GM21381 (cell line): Measurements from ENCODE around the gene GPR27.

Experiments
- ATAC-seq: cut with Tn5 transposase; IDR thresholded peaks from one replicate; pipeline ENCODE4 v1.9.1; 2021; ENCODE audit warnings: mild to moderate bottlenecking, moderate library complexity; ENCODE audit not compliant: unreplicated experiment

GPR27 gene

DNA sequence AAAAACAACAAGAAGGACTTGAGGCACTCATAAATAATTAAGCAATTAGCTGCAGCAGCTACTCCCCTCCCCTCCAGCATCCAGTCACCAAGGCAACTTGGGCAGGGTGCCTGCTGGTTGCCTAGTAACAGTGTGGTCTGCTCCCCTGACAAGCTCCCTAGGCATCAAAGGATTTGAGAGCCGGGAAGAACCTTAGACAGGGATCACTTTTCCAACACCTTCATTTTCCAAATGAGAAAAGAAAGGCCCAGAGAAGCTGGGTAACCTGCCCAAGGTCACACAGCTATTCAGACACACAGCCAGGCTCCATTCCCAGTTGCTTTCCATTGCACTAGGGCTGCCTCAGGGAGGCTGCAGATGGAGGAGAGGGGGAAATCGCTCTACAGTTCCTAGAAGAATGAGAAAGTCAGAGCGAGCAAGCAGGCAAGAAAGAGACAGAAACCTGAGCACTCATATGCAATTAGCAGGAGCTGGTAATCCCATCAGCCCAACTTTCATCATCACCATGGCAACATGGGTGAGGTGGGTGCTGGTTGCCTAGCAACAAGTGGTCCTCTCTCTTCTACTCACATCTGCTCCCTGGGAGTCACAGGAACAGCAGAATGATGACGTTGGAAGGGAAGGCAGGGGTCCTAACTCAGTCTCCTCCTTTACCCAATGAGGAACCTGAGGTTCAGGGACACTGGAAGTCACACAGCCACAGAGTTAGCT is 24.9 kb upstream of the GPR27 start:
- ATAC-seq, result no peak

DNA sequence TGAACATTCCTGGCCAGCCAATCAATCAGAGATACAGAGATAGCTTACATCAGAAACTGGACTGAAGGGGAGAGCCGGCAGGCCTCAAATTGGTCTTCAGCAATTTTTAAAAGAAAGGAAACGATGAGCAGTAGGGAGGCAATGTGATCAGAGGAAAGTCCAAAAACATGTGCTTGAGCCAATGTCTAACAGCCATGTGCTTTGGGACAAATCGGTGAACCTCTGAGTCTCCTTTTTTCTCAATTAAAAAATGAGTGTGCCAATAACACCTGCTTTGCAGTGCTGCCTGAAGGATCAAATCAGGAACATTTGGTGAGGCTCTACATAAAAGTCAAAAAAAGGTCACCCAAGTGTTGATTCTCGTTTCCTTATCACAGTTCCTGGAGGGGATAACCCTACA is 21.0 kb upstream of the GPR27 start:
- ATAC-seq, result no peak

DNA sequence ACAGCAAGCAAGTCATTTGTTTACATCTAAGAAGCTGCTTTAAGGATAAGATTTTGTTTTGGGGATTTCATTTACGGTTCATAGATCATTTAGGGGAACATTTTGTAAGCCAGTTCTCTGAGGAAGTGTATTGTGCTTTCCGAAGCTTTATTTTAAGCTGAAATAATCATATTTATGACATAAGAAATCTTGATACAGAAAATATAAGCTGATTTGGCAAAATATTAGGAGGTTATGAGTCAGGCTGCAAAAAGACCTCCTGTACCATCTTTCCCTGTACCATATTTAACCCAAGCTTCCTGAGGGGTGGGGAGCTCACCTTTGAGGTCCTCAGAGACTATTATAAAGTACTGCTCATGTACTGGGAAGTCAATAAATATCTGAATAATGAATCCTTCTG is 20.3 kb upstream of the GPR27 start:
- no peak for ATAC-seq

DNA sequence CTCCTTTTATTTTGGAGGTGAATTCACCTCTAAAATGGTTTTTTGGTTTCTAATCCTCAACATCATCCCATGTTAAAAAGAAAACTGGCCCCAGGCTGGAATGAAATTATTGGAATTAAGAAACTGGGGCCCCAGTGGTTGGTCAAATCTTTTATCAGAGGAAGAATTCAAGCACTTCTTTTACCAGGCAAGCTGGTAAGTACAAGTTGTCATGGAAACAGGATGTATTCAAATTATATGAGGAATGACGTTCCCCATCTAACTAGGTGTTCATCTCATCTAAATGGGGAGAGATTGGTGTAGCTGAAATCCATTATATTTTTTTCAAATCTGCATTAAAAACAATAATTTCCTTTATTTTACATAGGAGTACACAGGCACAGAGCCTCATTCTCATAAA is 18.8 kb upstream of the GPR27 start:
- ATAC-seq, result no peak

DNA sequence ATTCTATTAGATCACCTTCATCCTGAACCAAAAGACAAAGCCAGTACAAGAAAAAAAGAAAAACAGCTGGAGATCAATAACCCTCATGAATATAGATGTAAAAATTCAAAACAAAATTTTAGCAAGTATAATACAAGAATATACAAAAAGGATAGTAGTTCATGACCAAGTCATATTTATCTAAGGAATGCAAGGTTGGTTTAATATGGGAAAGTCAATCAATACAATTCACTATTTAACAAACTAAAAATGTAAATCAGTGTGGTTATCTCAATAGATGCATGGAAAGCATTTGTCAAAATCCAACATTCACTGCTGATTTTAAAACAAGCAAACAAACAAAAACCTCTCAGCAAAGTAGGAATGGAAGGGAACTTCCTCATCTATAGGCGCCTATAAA is 11.0 kb upstream of the GPR27 start:
- no peak for ATAC-seq

DNA sequence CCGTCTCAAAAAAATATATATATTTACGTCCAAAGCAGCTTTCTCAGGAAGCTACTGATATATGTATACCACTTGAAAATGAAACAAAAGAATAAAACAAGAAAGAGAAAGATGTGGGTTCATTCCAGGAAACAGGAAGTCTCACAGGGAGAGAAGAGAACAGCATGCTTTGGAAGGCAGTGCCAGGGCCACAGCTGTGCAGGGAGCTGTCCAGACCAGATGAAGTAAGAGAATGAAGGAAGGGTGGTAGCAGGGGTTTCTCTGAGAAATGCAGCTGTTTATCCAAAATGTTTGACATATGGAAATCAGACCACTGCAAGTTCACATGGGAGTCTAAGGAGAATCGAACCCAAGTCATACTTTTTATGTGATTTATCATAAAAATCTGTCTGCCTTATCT is 8.9 kb upstream of the GPR27 start:
- no peak for ATAC-seq

DNA sequence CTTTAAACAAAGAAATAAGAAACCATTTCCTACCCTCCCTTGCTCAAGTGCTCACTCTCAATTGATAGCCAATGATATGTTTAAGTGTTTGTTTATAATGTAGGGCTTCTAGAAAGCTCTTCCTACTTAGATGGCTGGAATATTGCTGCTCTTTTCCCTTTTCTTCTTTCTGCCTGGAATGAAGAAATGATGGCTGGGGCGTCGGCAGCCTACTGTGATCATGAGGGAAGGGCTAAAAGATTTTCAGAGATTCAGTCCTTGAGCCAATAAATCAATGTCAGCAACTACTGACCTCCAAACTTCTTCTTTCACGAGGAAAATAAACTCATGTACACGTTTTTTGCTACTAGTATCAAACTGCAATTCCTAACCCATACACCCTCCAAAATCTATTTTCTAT is 2.1 kb upstream of the GPR27 start:
- no peak for ATAC-seq

DNA sequence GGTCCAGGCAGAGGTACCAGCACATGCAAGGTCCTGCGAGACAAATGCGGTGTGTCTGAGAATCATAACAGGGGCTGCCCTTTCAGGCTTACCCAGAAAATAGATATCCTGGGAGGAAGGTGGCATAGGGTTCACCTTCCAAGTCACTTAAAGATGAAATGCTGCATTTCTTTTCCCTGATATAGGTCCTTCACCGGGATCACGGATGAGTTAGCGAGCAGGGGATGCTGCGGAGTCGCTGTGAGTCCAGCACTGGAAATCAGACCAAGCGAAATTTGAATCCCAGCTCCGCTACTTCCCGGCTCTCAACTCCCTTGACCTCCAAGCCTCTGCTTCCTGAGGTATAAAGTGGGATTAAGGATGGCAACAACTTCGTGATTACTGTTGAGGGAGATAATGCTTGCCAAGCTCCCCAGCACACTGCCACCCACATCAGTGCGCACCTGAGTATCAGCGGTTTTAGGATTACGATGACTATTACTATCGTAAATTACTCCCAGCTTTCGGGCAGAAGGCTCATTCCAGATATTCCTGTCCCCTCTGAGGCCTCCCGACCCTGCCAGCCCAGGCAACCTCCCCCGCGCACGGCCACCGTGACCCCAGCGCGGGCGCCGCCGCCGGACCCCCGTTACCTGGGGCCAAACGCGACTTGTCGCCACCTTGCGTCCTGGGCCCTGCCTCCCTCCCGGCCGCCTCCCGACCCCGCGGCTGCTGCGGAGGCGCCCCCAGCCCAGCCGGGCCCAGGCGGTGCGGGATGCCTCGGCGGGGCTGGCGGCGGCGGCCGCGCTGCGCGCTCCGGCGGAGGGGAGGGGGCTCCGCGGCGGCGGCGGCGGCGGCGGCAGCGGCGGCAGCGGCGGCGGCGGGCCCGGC is 589 bp upstream of the GPR27 start:
- ATAC-seq, result no peak

DNA sequence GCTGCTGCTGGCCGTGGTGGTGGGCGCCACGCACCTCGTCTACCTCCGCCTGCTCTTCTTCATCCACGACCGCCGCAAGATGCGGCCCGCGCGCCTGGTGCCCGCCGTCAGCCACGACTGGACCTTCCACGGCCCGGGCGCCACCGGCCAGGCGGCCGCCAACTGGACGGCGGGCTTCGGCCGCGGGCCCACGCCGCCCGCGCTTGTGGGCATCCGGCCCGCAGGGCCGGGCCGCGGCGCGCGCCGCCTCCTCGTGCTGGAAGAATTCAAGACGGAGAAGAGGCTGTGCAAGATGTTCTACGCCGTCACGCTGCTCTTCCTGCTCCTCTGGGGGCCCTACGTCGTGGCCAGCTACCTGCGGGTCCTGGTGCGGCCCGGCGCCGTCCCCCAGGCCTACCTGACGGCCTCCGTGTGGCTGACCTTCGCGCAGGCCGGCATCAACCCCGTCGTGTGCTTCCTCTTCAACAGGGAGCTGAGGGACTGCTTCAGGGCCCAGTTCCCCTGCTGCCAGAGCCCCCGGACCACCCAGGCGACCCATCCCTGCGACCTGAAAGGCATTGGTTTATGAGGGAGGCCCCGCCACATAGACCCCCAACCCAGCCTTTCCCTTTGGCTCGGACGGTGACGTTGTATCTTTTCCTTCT is 1.1 kb downstream of the GPR27 start:
- ATAC-seq, result no peak

DNA sequence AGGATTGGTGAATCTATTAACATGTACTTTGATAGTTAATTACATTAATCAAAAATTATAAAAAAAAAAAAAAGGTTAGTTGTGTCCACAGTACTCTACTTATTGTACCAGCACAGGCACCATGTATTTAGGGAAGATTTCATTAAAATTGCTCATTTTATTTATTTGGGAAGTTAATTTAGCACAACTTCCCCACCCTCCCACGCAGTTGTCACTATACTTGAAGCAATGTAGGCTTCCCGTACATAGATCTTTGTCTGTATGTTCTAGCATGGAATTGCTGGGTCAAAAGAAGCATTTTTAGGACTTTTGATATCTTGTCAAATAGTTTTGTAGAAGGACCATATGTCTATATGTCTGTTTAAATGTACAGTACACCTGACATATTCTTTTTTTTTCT is 4.4 kb downstream of the GPR27 start:
- ATAC-seq, result no peak

DNA sequence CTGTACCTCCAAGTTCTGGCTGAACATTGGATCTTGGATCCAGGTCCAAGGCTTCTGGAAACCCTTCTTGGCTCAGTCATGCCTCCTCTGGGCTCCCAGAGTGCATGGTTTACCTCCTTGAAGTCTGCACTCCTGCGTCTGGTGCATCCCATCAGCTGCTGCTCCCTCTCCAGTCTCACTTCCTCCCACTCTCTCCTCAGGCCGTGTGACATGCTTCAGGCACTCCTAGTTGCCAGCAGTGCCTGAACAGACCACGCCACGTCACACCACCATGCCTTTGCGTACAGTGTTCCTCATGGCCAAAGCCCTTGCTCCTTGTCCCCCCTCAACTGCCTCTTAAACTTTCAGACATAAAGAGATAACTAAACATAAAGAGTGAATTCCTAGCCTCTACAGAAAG is 5.7 kb downstream of the GPR27 start:
- no peak for ATAC-seq

DNA sequence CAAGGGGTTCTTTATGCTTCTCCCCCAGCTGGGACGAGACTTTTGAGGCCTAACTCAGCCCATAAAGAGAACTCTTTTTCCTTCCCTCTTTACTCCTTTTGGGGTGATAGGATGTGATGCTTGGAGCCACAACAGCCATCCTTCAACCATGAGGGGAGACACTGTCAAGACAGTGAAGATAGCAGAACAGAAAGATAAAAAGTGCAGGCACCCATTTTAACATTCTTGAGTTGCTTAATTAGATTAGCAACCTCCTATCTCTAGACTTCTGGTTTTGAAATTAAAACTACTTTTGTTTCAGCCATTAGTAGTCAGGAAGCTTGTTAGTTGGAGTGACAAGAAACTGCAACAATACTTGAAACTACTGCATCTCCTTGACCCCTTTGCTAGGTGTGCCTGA is 6.5 kb downstream of the GPR27 start:
- no peak for ATAC-seq

DNA sequence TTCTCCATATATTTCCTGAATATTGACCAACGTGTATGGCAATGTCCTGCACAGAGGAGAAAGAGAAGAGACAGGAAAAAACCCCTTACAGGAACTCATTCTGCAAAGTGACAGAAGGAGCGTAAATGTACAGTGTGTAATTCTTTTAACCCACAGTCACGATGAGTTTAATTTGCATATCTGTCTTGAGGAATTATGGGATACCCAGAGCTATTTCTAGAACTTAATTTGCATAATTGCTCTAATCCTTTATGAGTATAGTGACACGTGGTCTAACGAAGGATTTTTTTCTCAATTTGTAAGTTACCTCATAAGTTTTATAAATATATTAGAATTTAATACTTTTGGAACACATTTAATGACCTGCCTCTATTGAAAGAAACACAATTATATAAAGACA is 9.8 kb downstream of the GPR27 start:
- ATAC-seq, result no peak

DNA sequence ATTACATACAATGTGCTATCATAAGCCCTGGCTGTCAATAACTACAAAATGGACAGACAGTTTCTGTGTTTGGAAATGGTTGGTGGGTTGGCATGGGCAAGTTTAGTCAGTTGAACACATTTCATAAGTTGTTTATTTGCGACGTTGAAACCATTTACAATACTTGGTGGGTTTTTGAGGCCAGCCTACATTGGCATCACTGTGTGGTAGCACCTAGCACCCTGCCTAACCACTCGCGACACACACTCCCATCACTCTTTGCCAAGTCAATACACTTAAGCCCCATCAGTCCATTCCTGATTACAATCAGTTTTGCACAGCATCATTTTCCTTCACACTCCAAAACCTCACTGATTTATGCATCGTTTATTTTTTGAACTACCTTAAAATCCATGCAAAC is 17.5 kb downstream of the GPR27 start:
- no peak for ATAC-seq

DNA sequence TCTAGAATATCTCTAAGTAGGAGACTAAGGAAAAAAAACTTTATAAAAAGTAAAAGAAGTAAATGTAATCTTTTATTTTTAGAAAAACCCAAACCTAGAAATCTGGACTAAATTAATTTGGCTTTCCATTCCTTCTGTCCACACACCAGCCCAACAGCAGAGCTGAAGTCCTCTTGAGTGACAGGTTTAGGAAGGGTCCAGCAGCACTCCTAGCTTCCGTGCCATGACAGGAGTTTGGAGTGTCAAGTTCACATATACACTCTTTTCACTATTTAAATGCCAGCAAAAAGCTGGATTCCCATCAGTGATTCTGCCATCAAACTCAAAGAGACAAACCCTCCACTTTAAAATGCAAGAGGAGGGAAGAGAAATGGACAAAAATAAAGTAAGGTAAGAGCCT is 18.2 kb downstream of the GPR27 start:
- ATAC-seq, result no peak

DNA sequence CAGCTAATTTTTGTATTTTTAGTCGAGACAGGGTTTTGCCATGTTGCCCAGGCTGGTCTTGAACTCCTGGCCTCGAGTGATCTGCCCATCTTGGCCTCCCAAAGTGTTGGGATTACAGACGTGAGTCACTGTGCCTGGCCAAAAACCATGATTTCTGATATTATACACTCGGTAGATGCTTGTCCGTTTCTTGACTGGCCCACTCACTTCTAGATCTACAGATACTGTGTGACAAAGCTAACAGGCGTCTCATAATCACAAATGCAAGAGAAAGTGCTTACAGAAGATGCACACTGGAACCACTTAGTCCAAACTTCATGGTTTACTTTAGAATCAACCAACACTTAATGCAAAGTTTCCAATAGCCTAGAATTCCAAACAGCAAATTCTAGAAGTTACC is 22.9 kb downstream of the GPR27 start:
- no peak for ATAC-seq

DNA sequence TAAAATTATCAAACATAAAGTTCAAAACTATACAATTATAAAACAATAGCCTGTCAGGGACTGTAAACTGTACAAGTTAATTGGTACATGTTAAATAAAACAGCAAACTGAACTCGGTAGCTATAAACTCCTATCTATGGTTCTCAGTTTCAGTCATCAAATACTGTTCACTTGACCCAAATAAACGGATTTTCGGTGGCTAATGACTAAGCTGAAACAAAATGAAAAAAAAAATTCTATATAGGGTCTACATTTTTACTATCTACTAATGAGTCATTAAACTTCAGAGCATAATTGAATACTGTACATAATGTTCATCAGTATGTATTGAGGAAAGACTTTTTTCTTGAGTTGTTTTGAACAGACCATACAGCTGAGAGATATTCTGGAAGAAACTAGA is 24.7 kb downstream of the GPR27 start:
- ATAC-seq, result no peak

DNA sequence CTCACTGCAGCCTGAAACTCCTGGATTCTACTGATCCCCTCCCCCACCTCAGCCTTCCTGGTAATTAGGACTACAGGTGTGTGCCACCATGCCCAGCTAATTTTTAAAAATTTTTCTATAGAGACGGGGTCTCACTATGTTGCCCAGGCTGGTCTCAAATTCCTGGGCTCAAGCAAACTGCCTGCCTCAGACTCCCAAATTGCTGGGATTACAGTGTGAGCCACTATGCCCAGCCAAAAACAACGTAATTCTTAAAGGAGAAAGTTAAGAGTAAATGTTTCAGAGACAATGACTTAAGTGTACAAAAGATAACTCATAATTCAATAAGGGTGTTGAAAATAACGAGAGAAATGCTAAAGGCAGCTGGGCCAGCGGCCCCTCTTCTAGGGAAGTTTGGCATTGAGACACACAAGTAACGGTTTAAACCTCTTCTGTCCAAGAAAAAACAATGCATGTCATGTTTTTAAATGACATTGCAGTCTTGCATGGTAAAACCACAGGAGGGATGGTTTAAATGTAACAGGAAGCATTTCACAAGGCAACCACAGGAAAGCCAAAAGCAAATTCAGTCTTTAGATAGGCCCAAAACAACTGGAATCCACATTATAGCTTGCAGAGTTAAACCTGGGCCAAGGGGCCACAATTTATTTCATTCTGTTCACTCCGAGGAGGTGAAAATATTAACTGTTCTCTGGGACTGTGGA is 26.2 kb downstream of the GPR27 start:
- ATAC-seq, result no peak

DNA sequence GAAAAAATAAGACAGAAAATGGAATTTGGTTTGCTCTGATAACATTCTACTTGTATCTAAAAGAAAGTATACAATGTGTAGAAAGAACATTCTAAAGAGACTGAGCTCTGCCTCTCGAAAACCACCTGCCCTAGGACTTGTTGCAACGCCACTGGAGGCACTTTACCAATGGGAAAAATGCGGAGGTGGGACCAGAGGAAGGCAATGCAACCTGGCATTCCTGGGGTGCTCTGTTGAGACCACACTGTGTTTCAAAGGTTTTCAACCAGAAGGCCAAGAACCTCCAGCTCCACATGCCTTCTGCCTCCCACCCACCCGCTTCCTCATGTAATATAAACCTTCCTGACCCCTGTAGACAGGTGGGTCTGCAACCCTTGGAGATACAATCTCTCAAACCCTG is 26.8 kb downstream of the GPR27 start:
- ATAC-seq, result no peak

DNA sequence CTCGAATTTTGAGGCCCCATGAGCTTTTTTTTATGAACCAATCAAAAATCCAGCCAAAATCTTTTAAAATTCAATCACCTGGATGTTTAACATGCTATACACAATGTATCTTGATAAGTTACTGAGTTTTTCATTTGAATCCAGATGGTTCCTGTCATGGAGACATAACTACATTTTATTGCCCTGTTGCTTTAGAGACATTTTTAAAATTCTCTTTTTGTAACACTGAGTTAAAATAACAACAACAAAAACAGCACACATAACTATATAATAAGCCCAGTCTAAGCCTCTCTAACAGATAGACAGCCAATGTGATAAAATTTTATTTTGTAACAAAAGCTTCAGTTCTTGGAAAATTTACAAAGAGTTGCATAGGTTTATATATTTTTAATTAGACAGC is 29.5 kb downstream of the GPR27 start:
- no peak for ATAC-seq

DNA sequence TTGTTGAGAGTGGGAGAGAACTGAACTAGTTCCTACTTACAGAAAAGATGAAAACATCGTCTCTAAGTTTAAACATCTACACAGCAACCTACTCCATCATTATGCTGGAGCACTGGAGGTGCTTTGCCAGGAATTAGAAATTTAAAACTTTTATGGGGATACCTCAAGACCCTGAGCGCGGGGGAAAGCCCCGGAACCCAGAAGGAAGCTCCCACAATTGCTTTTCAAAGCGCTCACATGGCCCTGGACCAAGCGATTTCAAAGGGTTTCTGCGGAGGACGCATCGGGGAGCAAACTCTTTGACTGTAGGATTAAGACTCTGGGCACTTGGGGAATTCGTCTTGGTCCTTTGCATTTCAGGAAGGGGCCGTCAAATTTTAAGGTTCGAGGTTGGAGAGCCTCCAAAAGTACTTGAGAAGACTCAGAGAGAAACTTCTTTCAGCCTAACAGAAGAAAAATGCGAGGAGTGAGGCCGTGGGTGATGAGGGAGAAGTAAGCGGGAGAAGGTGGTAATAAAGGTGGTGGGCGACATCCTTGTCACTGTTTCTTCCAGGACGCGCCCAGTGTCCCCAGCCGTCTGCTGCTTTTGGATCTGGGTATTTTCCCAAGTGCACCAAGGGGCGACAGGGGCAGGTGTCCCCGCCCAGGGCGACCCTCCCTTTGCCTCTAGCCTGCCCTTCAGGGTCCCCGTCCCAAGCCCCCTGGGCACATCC is 30.7 kb downstream of the GPR27 start:
- ATAC-seq, result no peak
